Measurements from ENCODE around the gene LRFN3. TPM values are rescaled to one million over a fixed set of nuclear protein-coding genes. Genes with fewer than 3 reads are reported as not detected.

Gene LRFN3
- total and polyA plus RNA-seq, 2 of the 13 experiments (the other 11 are each of a cell fraction or from before 2014, with no cell fraction given), result 0.74 to 1.6 TPM

GRCh38 chr19:35935911-35936737 lies at the start of gene LRFN3 (continued):
- TF ChIP-seq ATF7-NPFF (CRISPR knock-in tag; IDR thresholded peaks at IDR 0.05; ENCODE audit: low read depth) (0 out of 2 replicates have a peak, but pooled peaks have one; percentile 36), GATA4 (IDR thresholded peaks at IDR 0.05; ENCODE audit: borderline replicate concordance, low read depth) (no peak), ZNF234 (CRISPR knock-in tag; conservative IDR thresholded peaks at IDR 0.05) (no peak), SPEN (CRISPR knock-in tag; IDR thresholded peaks at IDR 0.05; ENCODE audit: low read depth) (no peak), ZNF747 (CRISPR knock-in tag; IDR thresholded peaks at IDR 0.05; ENCODE audit: borderline replicate concordance) (no peak), NRL (CRISPR knock-in tag; IDR thresholded peaks at IDR 0.05; ENCODE audit: borderline replicate concordance) (0 out of 2 replicates have a peak, but pooled peaks have one; percentile 7), ZNF143 (CRISPR knock-in tag; IDR thresholded peaks at IDR 0.05) (peak; percentile 59; the same call in 1 of the 2 replicates), TEAD3 (CRISPR knock-in tag; optimal IDR thresholded peaks at IDR 0.05; ENCODE audit: borderline replicate concordance) (peak; percentile 24), NFRKB (IDR thresholded peaks at IDR 0.05) (no peak), KLF9 (CRISPR knock-in tag; IDR thresholded peaks at IDR 0.05; ENCODE audit: low read depth) (no peak), ELF1 (CRISPR knock-in tag; IDR thresholded peaks at IDR 0.05) (peak; percentile 16; the same call in 1 of the 2 replicates), ATF1 (CRISPR knock-in tag; IDR thresholded peaks at IDR 0.05) (no peak), GABPA (IDR thresholded peaks at IDR 0.05; ENCODE audit: low read depth, low read length) (no peak), GABPA (CRISPR knock-in tag; IDR thresholded peaks at IDR 0.05; ENCODE audit: low read depth) (no peak), KMT2B (CRISPR knock-in tag; IDR thresholded peaks at IDR 0.05) (peak; percentile 31; the same call in 1 of the 2 replicates)
- TF ChIP-seq, protein P1, sequence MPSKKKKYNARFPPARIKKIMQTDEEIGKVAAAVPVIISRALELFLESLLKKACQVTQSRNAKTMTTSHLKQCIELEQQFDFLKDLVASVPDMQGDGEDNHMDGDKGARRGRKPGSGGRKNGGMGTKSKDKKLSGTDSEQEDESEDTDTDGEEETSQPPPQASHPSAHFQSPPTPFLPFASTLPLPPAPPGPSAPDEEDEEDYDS (CRISPR knock-in tag; IDR thresholded peaks at IDR 0.05), result peak; percentile 51; the same call in 1 of the 2 replicates
- TF ChIP-seq, protein P2, sequence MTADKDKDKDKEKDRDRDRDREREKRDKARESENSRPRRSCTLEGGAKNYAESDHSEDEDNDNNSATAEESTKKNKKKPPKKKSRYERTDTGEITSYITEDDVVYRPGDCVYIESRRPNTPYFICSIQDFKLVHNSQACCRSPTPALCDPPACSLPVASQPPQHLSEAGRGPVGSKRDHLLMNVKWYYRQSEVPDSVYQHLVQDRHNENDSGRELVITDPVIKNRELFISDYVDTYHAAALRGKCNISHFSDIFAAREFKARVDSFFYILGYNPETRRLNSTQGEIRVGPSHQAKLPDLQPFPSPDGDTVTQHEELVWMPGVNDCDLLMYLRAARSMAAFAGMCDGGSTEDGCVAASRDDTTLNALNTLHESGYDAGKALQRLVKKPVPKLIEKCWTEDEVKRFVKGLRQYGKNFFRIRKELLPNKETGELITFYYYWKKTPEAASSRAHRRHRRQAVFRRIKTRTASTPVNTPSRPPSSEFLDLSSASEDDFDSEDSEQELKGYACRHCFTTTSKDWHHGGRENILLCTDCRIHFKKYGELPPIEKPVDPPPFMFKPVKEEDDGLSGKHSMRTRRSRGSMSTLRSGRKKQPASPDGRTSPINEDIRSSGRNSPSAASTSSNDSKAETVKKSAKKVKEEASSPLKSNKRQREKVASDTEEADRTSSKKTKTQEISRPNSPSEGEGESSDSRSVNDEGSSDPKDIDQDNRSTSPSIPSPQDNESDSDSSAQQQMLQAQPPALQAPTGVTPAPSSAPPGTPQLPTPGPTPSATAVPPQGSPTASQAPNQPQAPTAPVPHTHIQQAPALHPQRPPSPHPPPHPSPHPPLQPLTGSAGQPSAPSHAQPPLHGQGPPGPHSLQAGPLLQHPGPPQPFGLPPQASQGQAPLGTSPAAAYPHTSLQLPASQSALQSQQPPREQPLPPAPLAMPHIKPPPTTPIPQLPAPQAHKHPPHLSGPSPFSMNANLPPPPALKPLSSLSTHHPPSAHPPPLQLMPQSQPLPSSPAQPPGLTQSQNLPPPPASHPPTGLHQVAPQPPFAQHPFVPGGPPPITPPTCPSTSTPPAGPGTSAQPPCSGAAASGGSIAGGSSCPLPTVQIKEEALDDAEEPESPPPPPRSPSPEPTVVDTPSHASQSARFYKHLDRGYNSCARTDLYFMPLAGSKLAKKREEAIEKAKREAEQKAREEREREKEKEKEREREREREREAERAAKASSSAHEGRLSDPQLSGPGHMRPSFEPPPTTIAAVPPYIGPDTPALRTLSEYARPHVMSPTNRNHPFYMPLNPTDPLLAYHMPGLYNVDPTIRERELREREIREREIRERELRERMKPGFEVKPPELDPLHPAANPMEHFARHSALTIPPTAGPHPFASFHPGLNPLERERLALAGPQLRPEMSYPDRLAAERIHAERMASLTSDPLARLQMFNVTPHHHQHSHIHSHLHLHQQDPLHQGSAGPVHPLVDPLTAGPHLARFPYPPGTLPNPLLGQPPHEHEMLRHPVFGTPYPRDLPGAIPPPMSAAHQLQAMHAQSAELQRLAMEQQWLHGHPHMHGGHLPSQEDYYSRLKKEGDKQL (CRISPR knock-in tag; IDR thresholded peaks at IDR 0.05; ENCODE audit: low read depth), result no peak
- TF ChIP-seq, protein P3, sequence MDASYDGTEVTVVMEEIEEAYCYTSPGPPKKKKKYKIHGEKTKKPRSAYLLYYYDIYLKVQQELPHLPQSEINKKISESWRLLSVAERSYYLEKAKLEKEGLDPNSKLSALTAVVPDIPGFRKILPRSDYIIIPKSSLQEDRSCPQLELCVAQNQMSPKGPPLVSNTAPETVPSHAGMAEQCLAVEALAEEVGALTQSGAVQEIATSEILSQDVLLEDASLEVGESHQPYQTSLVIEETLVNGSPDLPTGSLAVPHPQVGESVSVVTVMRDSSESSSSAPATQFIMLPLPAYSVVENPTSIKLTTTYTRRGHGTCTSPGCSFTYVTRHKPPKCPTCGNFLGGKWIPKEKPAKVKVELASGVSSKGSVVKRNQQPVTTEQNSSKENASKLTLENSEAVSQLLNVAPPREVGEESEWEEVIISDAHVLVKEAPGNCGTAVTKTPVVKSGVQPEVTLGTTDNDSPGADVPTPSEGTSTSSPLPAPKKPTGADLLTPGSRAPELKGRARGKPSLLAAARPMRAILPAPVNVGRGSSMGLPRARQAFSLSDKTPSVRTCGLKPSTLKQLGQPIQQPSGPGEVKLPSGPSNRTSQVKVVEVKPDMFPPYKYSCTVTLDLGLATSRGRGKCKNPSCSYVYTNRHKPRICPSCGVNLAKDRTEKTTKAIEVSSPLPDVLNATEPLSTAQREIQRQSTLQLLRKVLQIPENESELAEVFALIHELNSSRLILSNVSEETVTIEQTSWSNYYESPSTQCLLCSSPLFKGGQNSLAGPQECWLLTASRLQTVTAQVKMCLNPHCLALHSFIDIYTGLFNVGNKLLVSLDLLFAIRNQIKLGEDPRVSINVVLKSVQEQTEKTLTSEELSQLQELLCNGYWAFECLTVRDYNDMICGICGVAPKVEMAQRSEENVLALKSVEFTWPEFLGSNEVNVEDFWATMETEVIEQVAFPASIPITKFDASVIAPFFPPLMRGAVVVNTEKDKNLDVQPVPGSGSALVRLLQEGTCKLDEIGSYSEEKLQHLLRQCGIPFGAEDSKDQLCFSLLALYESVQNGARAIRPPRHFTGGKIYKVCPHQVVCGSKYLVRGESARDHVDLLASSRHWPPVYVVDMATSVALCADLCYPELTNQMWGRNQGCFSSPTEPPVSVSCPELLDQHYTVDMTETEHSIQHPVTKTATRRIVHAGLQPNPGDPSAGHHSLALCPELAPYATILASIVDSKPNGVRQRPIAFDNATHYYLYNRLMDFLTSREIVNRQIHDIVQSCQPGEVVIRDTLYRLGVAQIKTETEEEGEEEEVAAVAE (CRISPR knock-in tag; IDR thresholded peaks at IDR 0.05; ENCODE audit: borderline replicate concordance), result no peak
- TF ChIP-seq, protein P4, sequence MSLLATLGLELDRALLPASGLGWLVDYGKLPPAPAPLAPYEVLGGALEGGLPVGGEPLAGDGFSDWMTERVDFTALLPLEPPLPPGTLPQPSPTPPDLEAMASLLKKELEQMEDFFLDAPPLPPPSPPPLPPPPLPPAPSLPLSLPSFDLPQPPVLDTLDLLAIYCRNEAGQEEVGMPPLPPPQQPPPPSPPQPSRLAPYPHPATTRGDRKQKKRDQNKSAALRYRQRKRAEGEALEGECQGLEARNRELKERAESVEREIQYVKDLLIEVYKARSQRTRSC (CRISPR knock-in tag; IDR thresholded peaks at IDR 0.05; ENCODE audit: low read depth), result no peak

All from HepG2 (cell line).